ENCODE measurements around the gene AGAP1.

The AGAP1 gene

GRCh38 chr2:235638541-235639427 lies 144.9 kb downstream of the AGAP1 start:
- no peak for DNase-seq (ENCODE audit: low spot score)

- DNase-seq (ENCODE audit: low spot score), result no peak
These were observed 145.6 kb downstream of the AGAP1 start for GRCh38 chr2:235639428-235639773.

- DNase-seq (ENCODE audit: low spot score), result no peak
These were observed 146.0 kb downstream of the AGAP1 start for GRCh38 chr2:235639885-235640284.

GRCh38 chr2:235640377-235640776 lies 146.5 kb downstream of the AGAP1 start:
- no peak for DNase-seq (ENCODE audit: low spot score)

- no peak for DNase-seq (ENCODE audit: low spot score)
These were observed 147.3 kb downstream of the AGAP1 start for GRCh38 chr2:235640926-235641723.

GRCh38 chr2:235641956-235642355 lies 148.1 kb downstream of the AGAP1 start:
- no peak for DNase-seq (ENCODE audit: low spot score)

GRCh38 chr2:235642446-235643098 lies 148.7 kb downstream of the AGAP1 start:
- no peak for DNase-seq (ENCODE audit: low spot score)

- DNase-seq (ENCODE audit: low spot score), result no peak
These were observed 150.1 kb downstream of the AGAP1 start for GRCh38 chr2:235643680-235644511.

GRCh38 chr2:235647264-235647663 lies 153.4 kb downstream of the AGAP1 start:
- no peak for DNase-seq (ENCODE audit: low spot score)

GRCh38 chr2:235647877-235648276 lies 154.0 kb downstream of the AGAP1 start:
- no peak for DNase-seq (ENCODE audit: low spot score)

GRCh38 chr2:235649418-235649817 lies 155.6 kb downstream of the AGAP1 start:
- DNase-seq (ENCODE audit: low spot score), result no peak

GRCh38 chr2:235651643-235652042 lies 157.8 kb downstream of the AGAP1 start:
- no peak for DNase-seq (ENCODE audit: low spot score)

- no peak for DNase-seq (ENCODE audit: low spot score)
These were observed 160.4 kb downstream of the AGAP1 start for GRCh38 chr2:235654103-235654813.

- no peak for DNase-seq (ENCODE audit: low spot score)
These were observed 164.7 kb downstream of the AGAP1 start for GRCh38 chr2:235658351-235659174.

- no peak for DNase-seq (ENCODE audit: low spot score)
These were observed 166.0 kb downstream of the AGAP1 start for GRCh38 chr2:235659767-235660322.

- DNase-seq (ENCODE audit: low spot score), result no peak
These were observed 166.7 kb downstream of the AGAP1 start for GRCh38 chr2:235660484-235661082.

- DNase-seq (ENCODE audit: low spot score), result no peak
These were observed 167.5 kb downstream of the AGAP1 start for GRCh38 chr2:235661167-235661937.

GRCh38 chr2:235661952-235662351 lies 168.1 kb downstream of the AGAP1 start:
- DNase-seq (ENCODE audit: low spot score), result no peak

GRCh38 chr2:235663875-235664274 lies 170.0 kb downstream of the AGAP1 start:
- no peak for DNase-seq (ENCODE audit: low spot score)

Data from HuH-7.5 (cell line).